ENCODE measurements around the gene GLDN.

The GLDN gene

DNA sequence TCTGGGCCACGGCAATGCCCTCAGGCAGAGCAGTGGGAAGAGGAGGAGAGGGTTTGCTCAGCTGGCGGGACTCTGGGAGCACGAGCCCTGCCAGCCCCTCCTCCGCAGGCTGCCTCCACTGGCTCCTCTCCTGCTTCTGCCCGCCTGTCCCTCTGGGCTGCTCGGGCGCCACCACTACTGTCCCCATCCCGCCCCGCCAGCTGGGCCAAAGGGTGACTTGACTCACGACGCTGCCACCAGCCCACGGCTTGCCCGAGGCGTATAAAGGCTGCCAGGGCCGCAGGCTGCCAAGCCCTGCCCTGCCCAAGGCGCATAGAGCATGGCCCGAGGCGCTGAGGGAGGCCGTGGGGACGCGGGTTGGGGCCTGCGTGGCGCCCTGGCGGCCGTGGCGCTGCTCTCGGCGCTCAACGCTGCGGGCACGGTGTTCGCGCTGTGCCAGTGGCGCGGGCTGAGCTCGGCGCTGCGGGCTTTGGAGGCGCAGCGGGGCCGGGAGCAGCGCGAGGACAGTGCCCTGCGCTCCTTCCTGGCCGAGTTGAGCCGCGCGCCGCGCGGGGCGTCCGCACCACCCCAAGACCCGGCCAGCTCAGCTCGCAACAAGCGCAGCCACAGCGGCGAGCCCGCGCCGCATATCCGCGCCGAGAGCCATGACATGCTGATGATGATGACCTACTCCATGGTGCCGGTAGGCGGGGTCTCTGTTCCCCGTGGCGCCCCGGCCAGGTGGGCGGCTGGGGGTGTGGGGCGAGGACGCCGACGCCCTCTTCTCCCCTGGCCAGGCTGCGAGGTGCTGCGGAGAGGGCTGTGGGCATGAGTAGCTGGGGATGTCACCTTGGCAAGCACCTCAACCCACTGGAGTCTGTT is at the start of gene GLDN:
Gene GLDN (plus strand): TSS at position 290 of the 861 bp plus-strand sequence. CDS start 30 bp downstream, at position 320.
- Mint-ChIP-seq H3K27me3 (ENCODE audit: low read depth) (peaks cover 52% of the 10 kb centered on the region), H3K9me3 (no peaks in the 10 kb centered on the region), H3K4me1 (ENCODE audit: low read depth) (no peaks in the 10 kb centered on the region), H3K36me3 (ENCODE audit: low read depth) (no peaks in the 10 kb centered on the region), H3K4me3 (no peak within 1 kb of the TSS), H3K27ac (no peak within 1 kb of the TSS)

- no peak overlapping the region for H3K27ac Mint-ChIP-seq
- no peak overlapping the region for H3K4me3 Mint-ChIP-seq
- peaks cover 14% of the 10 kb centered on the region for H3K27me3 Mint-ChIP-seq (ENCODE audit: low read depth)
- no peaks in the 10 kb centered on the region for H3K36me3 Mint-ChIP-seq (ENCODE audit: low read depth)
- no peaks in the 10 kb centered on the region for H3K4me1 Mint-ChIP-seq (ENCODE audit: low read depth)
- H3K9me3 Mint-ChIP-seq: no peaks in the 10 kb centered on the region
Observed at GRCh38 chr15:51298620-51299019, 42.8 kb upstream of the GLDN start.

DNA sequence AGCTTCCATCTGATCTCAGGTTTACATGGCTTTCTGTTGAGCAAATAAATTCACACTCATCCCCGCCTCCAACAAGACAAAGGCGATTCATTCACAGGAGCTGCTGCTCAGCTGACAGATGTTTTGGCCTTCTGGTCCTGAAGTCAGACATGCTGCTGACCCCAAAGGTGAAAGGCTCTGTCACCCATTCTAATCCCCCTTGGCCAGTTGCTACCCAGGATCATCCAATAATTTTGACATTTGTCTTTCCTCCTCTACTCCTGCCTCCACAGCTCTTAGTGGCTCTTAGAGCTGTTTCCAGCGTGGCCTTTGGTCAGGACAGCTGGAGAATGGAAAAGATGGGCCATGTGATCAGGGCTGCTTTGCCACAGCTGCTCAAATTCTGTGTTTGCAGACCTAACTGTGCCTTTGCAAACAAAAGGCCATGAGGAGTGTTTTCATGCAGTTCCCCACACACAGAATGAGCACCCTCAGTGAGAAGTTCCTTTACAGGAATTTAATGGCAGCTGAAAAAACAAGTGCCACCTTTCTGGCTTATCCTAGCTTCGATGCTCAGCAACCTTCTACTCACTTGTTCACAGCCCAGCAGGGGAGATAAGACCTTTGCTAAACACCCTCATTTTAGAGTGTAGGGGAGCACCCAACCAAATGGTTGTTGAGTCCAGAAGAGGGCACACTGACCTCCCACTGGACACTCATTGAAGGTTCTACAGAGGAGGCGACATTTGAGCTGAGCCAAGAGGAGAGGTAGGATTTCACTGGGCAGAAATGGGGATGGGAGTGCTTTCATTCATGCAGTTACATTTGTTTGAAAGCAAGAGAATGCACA is 42.1 kb upstream of the GLDN start:
- Mint-ChIP-seq H3K4me1 (ENCODE audit: low read depth) (no peaks in the 10 kb centered on the region), H3K9me3 (no peaks in the 10 kb centered on the region), H3K4me3 (no peak overlapping the region), H3K27me3 (ENCODE audit: low read depth) (peaks cover 18% of the 10 kb centered on the region), H3K27ac (no peak overlapping the region), H3K36me3 (ENCODE audit: low read depth) (no peaks in the 10 kb centered on the region)

GRCh38 chr15:51302480-51302879 is 39.0 kb upstream of the GLDN start:
- H3K27ac Mint-ChIP-seq: no peak overlapping the region
- H3K4me1 Mint-ChIP-seq (ENCODE audit: low read depth): no peaks in the 10 kb centered on the region
- H3K36me3 Mint-ChIP-seq (ENCODE audit: low read depth): no peaks in the 10 kb centered on the region
- no peak overlapping the region for H3K4me3 Mint-ChIP-seq
- H3K27me3 Mint-ChIP-seq (ENCODE audit: low read depth): peaks cover 16% of the 10 kb centered on the region
- no peaks in the 10 kb centered on the region for H3K9me3 Mint-ChIP-seq

DNA sequence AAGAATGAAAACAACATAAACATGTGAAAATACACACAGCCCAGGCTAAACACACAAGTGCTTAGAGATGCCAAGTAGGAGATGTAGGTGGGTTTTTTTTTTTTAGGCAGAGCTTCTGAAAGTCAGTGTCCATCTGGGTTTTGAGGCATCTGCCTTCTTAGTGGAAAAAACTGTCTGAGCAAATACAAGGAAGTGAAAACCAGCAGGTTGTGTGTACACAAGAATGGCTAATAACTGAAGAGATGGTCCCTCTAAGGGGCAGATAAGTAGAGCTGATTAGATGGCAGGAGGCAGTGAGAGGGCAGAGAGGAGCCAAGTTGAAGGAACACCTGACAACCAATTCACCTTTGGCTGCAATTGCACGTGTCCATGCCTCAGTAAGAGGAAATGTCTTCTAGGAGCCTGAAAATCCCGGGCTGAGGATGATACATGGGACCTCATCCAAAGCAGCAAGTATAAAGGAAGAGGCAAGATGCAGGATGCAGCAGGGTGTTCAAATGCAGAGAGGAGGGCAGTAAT is 37.9 kb upstream of the GLDN start:
- Mint-ChIP-seq H3K27ac (no peak overlapping the region), H3K4me3 (no peak overlapping the region), H3K9me3 (no peaks in the 10 kb centered on the region), H3K27me3 (ENCODE audit: low read depth) (peaks cover 19% of the 10 kb centered on the region), H3K36me3 (ENCODE audit: low read depth) (no peaks in the 10 kb centered on the region), H3K4me1 (ENCODE audit: low read depth) (no peaks in the 10 kb centered on the region)

- H3K27me3 Mint-ChIP-seq (ENCODE audit: low read depth): peaks cover 16% of the 10 kb centered on the region
- H3K9me3 Mint-ChIP-seq: no peaks in the 10 kb centered on the region
- H3K27ac Mint-ChIP-seq: no peak overlapping the region
- H3K4me3 Mint-ChIP-seq: no peak overlapping the region
- no peaks in the 10 kb centered on the region for H3K36me3 Mint-ChIP-seq (ENCODE audit: low read depth)
- no peaks in the 10 kb centered on the region for H3K4me1 Mint-ChIP-seq (ENCODE audit: low read depth)
Observed at GRCh38 chr15:51307325-51307724, 34.1 kb upstream of the GLDN start.

GRCh38 chr15:51307811-51308210 is 33.6 kb upstream of the GLDN start:
- Mint-ChIP-seq H3K27ac (no peak overlapping the region), H3K4me1 (ENCODE audit: low read depth) (no peaks in the 10 kb centered on the region), H3K36me3 (ENCODE audit: low read depth) (no peaks in the 10 kb centered on the region), H3K4me3 (no peak overlapping the region), H3K27me3 (ENCODE audit: low read depth) (peaks cover 13% of the 10 kb centered on the region), H3K9me3 (no peaks in the 10 kb centered on the region)

- Mint-ChIP-seq H3K4me3 (no peak overlapping the region), H3K36me3 (ENCODE audit: low read depth) (no peaks in the 10 kb centered on the region), H3K9me3 (no peaks in the 10 kb centered on the region), H3K27ac (no peak overlapping the region), H3K4me1 (ENCODE audit: low read depth) (no peaks in the 10 kb centered on the region), H3K27me3 (ENCODE audit: low read depth) (peaks cover 8% of the 10 kb centered on the region)
Observed at GRCh38 chr15:51310064-51310463, 31.4 kb upstream of the GLDN start.

- Mint-ChIP-seq H3K4me1 (ENCODE audit: low read depth) (no peaks in the 10 kb centered on the region), H3K27ac (no peak overlapping the region), H3K9me3 (no peaks in the 10 kb centered on the region), H3K27me3 (ENCODE audit: low read depth) (peaks cover 8% of the 10 kb centered on the region), H3K4me3 (no peak overlapping the region), H3K36me3 (ENCODE audit: low read depth) (no peaks in the 10 kb centered on the region)
Observed at GRCh38 chr15:51311510-51311909, 29.9 kb upstream of the GLDN start.

- Mint-ChIP-seq H3K4me3 (no peak overlapping the region), H3K27ac (no peak overlapping the region), H3K27me3 (ENCODE audit: low read depth) (peaks cover 4% of the 10 kb centered on the region), H3K36me3 (ENCODE audit: low read depth) (no peaks in the 10 kb centered on the region), H3K4me1 (ENCODE audit: low read depth) (no peaks in the 10 kb centered on the region), H3K9me3 (no peaks in the 10 kb centered on the region)
Observed at GRCh38 chr15:51312166-51313073, 29.0 kb upstream of the GLDN start.

- Mint-ChIP-seq H3K27me3 (ENCODE audit: low read depth) (no peaks in the 10 kb centered on the region), H3K36me3 (ENCODE audit: low read depth) (no peaks in the 10 kb centered on the region), H3K27ac (no peak overlapping the region), H3K4me1 (ENCODE audit: low read depth) (no peaks in the 10 kb centered on the region), H3K4me3 (no peak overlapping the region), H3K9me3 (no peaks in the 10 kb centered on the region)
Observed at GRCh38 chr15:51313074-51313393, 28.4 kb upstream of the GLDN start.

- Mint-ChIP-seq H3K4me3 (no peak overlapping the region), H3K9me3 (no peaks in the 10 kb centered on the region), H3K27ac (no peak overlapping the region), H3K36me3 (ENCODE audit: low read depth) (no peaks in the 10 kb centered on the region), H3K27me3 (ENCODE audit: low read depth) (no peaks in the 10 kb centered on the region), H3K4me1 (ENCODE audit: low read depth) (no peaks in the 10 kb centered on the region)
Observed at GRCh38 chr15:51313644-51314280, 27.7 kb upstream of the GLDN start.

- H3K36me3 Mint-ChIP-seq (ENCODE audit: low read depth): no peaks in the 10 kb centered on the region
- no peak overlapping the region for H3K27ac Mint-ChIP-seq
- no peaks in the 10 kb centered on the region for H3K27me3 Mint-ChIP-seq (ENCODE audit: low read depth)
- H3K9me3 Mint-ChIP-seq: no peaks in the 10 kb centered on the region
- no peak overlapping the region for H3K4me3 Mint-ChIP-seq
- no peaks in the 10 kb centered on the region for H3K4me1 Mint-ChIP-seq (ENCODE audit: low read depth)
Observed at GRCh38 chr15:51314391-51315337, 26.8 kb upstream of the GLDN start.
